Mesodermal cell (in vitro differentiated cells): Measurements from ENCODE around the gene FRMD1.

Experiments
- H3K27ac ChIP-seq: 2 replicates; pipeline ENCODE4 v1.7.0; 2013; ENCODE audit warnings: mild to moderate bottlenecking, low read depth, low read length, moderate library complexity; ENCODE audit not compliant: severe bottlenecking
- H3K36me3 ChIP-seq: 2 replicates; pipeline ENCODE4 v1.7.1; 2013; ENCODE audit warnings: mild to moderate bottlenecking, low read length, moderate library complexity; ENCODE audit not compliant: control insufficient read depth, insufficient read depth
- H3K4me1 ChIP-seq: one replicate; pipeline ENCODE4 v1.7.1; 2013; ENCODE audit warnings: mild to moderate bottlenecking, low read length; ENCODE audit not compliant: insufficient read depth, control insufficient read depth, poor library complexity, severe bottlenecking
- H3K4me3 ChIP-seq: 2 replicates; pipeline ENCODE4 v1.7.0; 2013; ENCODE audit warnings: low read length, control low read depth, mild to moderate bottlenecking; ENCODE audit not compliant: insufficient read depth, poor library complexity, severe bottlenecking; ENCODE audit errors: extremely low read depth
- H3K9me3 ChIP-seq: 2 replicates; pipeline ENCODE4 v1.7.1; 2013; ENCODE audit warnings: mild to moderate bottlenecking, low read length, moderate library complexity; ENCODE audit not compliant: control insufficient read depth
- WGBS, 2 experiments: methylation state at CpG; one replicate each; pipeline ENCODE4 v1.1.5; 2013; ENCODE audit warnings: missing lambda C conversion rate in 2 of 2; ENCODE audit not compliant: insufficient coverage in 2 of 2; 5-methylcytosine and 5-hydroxymethylcytosine counted together

FRMD1 gene

DNA sequence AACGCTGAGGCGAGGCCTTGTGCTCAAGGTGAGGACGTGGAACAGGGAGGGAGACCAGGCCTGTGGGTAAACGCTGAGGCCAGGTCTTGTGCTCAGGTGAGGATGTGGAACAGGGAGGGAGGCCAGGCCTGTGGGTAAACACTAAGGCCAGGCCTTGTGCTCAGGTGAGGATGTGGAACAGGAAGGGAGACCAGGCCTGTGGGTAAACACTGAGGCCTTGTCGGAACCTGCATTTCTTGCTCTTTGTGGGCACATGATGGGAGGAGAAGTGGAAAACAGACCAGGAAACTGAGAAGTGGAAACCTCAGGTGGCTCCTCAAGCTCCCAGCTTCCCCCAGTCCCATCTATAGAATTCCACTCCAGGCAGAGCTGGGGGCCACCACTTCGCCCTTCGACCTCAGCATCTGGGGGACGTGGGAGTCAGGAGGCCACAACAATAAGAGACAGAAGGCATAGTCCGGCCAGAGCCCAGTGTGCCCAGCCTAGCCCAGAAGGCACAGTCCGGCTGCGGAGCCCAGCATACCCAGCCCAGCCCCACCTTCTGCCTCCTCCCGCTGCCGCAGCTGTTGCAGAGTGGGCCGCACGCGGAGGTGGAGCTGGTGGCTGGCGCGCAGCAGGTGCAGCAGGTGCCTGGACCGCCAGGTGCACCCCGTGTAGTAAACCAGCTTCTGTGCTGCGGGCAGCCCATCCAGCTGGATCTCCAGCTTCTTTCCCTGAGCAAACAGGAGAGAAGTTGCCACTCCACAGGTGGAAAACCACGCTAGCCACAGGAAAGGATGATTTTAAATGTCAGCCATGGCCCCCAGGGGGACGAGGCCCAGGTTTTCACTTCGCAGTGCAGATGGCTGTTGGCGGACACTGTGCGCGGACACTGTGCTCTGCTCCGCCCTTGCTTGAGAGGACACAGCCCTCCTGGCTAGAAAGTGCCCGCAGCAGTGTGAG is 17.5 kb downstream of the FRMD1 start:
- Histone ChIP-seq H3K4me1 (no peaks in the 10 kb centered on the region), H3K4me3 (no peak overlapping the region), H3K36me3 (no peaks in the 10 kb centered on the region), H3K9me3 (no peaks in the 10 kb centered on the region), H3K27ac (no peak overlapping the region)
- 92 to 97% methylated on average over 19 to 29 of the region's 29 CpGs for WGBS, 2 experiments

DNA sequence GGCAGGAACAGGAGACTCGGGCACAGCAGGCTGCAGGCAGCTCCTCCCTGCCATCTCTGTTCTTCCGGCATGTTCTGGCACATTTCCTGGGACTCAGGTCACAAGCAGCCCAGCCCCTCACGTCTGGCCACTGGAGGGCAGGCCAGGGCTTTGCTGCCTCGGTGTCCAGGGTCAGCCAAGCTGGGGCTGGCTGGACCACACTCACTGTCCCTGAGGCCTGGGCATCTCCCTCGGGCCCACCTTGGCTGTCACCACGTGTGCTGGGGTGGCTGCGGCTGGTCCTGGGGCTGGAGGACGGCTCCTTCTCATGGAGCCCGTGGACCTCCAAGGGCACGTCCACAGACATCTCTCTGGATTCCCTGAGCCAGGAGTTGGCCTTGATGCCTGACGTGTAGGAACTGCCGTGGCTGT is 18.5 kb downstream of the FRMD1 start:
- 69 to 79% methylated on average over 12 of the region's 12 CpGs for WGBS, 2 experiments
- H3K27ac ChIP-seq: no peak overlapping the region

DNA sequence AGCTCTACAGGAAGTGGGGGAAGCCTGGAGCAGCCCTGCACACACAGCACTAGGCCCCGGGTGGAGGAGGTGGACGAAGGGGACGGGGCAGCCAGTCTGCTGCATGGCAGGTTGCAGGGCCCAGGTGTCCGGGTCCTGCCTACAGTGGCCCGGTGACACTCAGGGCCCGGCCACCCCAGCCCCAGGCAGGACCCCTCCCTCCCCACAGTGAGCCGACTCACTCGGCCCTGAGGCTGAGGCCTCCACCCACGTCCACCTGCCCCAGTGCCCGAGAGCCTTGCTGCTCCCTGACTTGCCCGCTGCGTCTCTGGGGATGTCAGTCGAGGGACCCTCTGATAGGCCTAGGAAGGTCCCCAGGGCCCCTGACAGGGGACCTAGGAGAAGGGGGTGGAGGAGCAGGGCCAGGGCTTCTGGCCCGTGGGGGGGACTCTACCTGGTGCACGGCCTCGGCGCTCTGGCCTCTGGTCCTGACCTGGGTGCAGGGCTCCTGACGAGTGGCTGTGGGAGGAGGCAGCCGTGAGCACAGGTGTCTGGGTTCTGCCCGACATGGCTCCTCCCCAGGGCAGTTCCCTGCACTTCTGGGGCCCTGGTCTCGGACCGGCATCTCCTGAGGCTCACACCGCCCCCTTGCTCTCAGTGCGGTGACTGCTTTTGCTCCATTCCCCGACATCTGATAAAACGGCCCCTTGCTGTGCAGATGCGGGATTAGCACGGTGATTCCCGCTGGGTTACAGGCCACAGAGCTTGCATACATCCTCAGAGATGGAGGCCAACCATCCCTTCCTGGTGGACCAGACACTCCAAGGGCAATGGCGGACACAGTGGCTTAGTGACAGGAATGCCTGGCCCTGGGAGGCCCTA is 20.1 kb downstream of the FRMD1 start:
- WGBS, 2 experiments: 87 to 92% methylated on average over 25 to 29 of the region's 30 CpGs
- Histone ChIP-seq H3K36me3 (no peaks in the 10 kb centered on the region), H3K9me3 (no peaks in the 10 kb centered on the region)

More for the DNA sequence above, 18.5 kb downstream of the FRMD1 start:
- Histone ChIP-seq H3K4me3 (no peak overlapping the region), H3K9me3 (no peaks in the 10 kb centered on the region), H3K36me3 (no peaks in the 10 kb centered on the region), H3K4me1 (no peaks in the 10 kb centered on the region)

DNA sequence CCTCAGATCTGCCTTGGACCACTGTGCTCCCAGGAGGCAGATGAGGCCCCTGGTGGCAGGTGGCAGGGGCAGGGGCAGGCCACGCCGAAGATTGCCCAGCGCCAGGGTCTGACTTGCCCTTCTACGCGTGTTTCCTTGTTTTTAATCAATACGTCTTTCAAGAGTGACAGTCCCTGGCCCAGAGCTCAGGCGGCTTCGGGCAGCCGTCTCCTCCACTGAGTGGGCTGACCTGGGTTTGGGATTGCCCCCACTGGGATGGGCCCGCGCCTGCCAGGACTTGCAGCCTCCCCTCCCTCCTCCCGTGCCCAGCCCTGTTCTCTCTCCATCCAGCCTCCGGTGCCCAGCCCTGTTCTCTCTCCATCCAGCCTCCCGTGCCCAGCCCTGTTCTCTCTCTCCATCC is 21.2 kb downstream of the FRMD1 start:
- Histone ChIP-seq H3K36me3 (no peaks in the 10 kb centered on the region), H3K4me3 (no peak overlapping the region), H3K9me3 (no peaks in the 10 kb centered on the region), H3K4me1 (peaks cover 3% of the 10 kb centered on the region), H3K27ac (no peak overlapping the region)
- 94 to 95% methylated on average over 14 of the region's 14 CpGs for WGBS, 2 experiments

More for the DNA sequence above, 20.1 kb downstream of the FRMD1 start:
- Histone ChIP-seq H3K4me3 (no peak overlapping the region), H3K27ac (no peak overlapping the region), H3K4me1 (peaks cover 3% of the 10 kb centered on the region)

DNA sequence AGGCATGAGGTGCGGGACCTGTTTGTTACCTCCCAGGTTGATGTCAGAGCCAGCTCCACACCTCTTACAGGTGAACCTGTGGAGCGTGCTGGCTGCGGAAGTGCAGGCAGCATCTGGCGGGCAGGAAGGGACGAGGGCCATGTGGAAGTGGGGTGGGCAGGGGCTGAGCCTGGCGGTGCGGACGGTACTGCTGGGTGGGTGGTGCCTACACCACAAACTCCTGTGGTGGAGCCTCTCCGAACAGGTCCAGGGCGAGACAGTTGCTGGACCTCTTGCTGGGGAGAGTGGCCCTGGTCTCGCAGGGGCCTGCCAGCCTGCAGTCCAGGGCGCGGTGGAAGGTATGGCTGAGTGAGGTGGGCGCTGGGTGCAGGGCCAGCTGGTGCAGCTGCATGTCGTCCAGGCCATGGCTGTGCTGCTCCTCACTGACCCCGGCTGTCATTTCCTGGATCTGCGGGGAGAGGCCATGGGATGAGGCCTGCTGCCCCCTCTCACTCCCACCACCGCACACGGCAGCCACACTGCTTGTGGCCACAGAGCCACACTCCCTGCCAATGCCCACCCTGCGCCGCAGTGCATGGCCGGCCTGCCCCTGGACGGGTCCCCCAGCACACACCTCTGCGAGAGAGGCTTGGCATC is 22.0 kb downstream of the FRMD1 start:
- peaks cover 3% of the 10 kb centered on the region for H3K4me1 ChIP-seq
- no peaks in the 10 kb centered on the region for H3K36me3 ChIP-seq
- WGBS, 2 experiments: 93 to 97% methylated on average over 17 to 21 of the region's 24 CpGs
- no peaks in the 10 kb centered on the region for H3K9me3 ChIP-seq
- no peak overlapping the region for H3K4me3 ChIP-seq
- H3K27ac ChIP-seq: no peak overlapping the region

DNA sequence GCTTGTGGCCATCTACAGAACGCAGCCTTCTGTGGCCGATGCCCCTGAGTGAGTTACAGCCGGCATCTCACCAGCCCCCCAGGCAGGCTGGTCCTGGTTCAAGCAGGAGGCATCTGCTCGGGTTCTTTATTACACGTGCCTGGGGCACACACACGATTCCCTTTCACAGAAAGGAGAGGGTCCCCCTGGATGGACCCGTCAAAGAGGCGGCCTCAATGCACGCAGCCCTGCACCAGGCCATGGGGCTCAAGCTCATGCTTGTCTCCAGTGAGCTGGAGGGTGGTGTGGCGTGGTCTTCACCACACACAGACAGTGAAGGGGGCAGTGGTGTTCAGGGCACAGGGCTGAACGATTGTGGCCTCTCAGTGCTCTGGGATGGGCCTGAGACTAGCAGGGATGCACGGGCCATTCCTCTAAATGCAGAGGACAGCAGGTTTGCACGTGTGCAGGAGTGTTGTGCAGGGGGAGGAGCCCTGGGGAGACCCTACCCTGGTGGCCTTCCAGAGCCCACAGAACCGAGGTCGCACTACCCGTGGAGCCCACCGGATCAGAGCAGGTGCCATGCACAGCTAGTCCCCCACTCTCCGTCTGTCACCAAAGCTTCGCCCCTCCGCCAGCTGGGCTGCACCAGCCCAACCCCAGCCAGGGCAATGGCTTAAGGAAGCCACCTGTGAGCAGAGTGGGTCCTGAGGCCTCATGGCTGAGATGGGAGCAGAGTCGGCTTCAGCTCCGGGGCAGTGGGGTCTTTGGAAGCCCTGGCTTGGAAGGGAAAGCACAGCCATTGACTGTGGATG is 23.1 kb downstream of the FRMD1 start:
- Histone ChIP-seq H3K36me3 (no peaks in the 10 kb centered on the region), H3K4me1 (peaks cover 3% of the 10 kb centered on the region), H3K27ac (no peak overlapping the region), H3K4me3 (no peak overlapping the region), H3K9me3 (no peaks in the 10 kb centered on the region)
- 89 to 96% methylated on average over 17 to 22 of the region's 22 CpGs for WGBS, 2 experiments

DNA sequence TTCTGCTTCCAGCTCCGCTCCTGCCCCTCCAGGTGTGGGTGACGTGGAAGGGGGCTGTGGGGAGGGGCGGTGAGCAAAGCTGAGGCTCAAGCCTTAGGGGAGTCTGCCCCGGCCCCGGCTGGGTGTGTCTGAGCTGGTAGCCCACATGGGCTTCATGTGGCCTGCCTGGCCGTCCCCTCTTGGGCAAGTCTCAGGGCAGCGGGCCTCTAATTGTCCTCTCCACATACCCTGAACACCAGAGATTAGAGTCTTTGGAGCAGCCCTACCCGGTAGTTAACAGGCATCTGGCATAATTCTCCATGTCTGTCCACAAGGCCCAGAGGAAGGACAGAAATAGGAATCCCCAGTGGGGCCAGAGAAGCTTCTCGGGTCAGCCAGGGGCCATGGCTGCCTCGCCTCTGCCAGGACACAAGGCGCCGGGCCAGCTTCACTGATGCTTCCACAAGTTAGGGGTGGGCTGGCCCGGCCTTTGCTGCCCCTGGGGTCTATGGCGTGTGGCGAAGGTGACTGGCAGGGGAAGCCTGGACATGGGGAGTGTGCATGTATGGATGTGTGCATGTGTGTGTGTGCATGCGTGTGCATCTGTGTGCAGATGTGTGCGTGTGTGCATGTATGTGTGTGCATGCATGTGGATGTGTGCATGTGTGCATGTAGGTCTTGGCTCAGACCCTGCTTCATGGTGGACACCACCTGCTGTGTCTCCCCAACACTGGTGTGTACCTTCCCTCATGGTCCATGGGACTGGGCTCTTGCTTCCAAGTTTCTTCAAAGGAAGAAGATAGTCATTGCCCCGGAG is 24.0 kb downstream of the FRMD1 start:
- H3K9me3 ChIP-seq: no peaks in the 10 kb centered on the region
- H3K4me1 ChIP-seq: peaks cover 5% of the 10 kb centered on the region
- H3K4me3 ChIP-seq: no peak overlapping the region
- H3K27ac ChIP-seq: no peak overlapping the region
- no peaks in the 10 kb centered on the region for H3K36me3 ChIP-seq
- 96 to 97% methylated on average over 14 to 16 of the region's 18 CpGs for WGBS, 2 experiments

DNA sequence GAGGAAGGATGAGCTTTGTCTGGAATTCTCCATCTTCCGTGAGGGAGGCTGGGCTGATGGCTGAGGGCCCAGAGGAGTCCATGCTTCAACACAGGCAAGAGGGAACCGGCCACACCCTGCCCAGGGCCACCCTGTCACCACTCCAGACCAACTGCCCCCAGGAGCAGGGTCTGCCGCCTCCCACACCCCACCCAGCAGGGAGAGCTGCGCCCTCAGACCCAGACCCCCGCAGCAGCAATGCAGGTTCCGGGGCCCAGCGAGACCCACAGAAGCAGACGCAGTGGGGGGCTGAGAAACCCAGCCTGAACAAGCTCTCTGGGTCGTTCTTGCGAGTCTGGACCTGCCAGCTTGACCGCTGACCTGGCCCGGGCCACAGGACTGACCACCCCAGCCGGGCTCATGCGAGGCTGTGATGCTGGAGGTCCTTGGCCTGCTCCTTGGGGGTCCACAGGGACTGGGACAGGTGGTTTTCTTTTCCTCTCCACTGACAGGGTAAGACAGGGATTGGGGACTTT is 25.0 kb downstream of the FRMD1 start:
- Histone ChIP-seq H3K4me1 (peaks cover 7% of the 10 kb centered on the region), H3K36me3 (no peaks in the 10 kb centered on the region), H3K4me3 (no peak overlapping the region), H3K9me3 (no peaks in the 10 kb centered on the region), H3K27ac (no peak overlapping the region)
- 93% methylated on average over 12 to 14 of the region's 14 CpGs for WGBS, 2 experiments

DNA sequence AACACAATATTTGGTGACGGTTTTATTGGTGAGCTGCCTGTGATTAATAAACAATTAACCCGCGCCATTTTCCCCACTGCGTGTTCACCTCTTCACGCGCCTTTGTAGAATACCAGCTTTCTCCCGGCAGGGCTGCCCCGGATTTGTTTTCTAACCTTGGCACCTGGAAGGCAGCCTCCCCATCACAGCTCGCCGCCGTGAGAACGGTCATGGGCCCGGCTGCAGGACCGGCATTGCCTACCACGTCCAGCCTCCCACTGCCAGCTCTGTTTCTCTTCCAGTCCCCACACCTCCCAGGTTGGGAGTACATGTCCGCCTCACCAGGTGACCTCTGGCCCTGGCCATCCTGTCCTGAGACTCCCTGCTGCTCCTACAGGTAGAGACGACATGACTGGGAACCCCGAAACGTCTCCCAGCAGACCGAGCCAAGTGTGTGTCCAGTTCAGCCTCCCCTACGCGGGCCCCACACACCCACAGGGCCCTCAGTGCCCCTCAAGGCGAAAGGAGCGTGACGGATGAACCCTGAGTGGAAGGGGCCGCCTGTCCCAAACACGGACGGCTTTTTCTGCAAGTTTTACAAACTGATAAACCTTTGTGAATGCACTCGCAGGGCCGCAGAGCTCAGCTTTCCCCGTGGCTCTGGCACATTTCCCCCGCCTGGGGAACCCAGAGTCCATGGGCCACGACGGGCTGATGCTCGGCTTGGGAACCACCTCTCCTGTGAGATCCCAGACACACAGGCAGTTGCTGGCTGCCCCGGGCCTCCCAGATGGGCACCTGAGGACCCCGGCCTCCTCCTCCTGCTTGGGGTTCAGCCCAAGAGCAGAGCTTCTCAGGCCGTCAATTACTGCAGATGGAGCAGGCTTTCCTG is 25.7 kb downstream of the FRMD1 start:
- no peaks in the 10 kb centered on the region for H3K9me3 ChIP-seq
- 93 to 94% methylated on average over 31 to 38 of the region's 38 CpGs for WGBS, 2 experiments
- no peak overlapping the region for H3K4me3 ChIP-seq
- no peak overlapping the region for H3K27ac ChIP-seq
- peaks cover 7% of the 10 kb centered on the region for H3K4me1 ChIP-seq
- H3K36me3 ChIP-seq: no peaks in the 10 kb centered on the region
